22Rv1 (cell line): ENCODE results near the gene FSD1.
"Not testable (repeated sequence)": the region's sequence is repeated elsewhere in the genome, so short reads cannot be mapped to it uniquely, and the experiment has no call there.

ENCODE experiments used
- H3K27ac ChIP-seq: fragments of 450-650 bp; 2 replicates; pipeline ENCODE4 v1.5.1; 2017
- CTCF ChIP-seq: fragments of 450-650 bp; IDR thresholded peaks from 2 replicates; pipeline ENCODE4 v1.5.1; 2017; ENCODE audit warnings: mild to moderate bottlenecking
- ZFX ChIP-seq: fragments of 450-650 bp; IDR thresholded peaks from 2 replicates; pipeline ENCODE4 v1.6.1; 2017; ENCODE audit warnings: antibody characterized with exemption, borderline replicate concordance

The FSD1 gene

GRCh38 chr19:4342314-4342614 lies 37.9 kb downstream of the FSD1 start:
- peak overlapping the region; percentile 95 for H3K27ac ChIP-seq
- TF ChIP-seq ZFX: no peak

GRCh38 chr19:4342615-4343369 lies 38.4 kb downstream of the FSD1 start:
- TF ChIP-seq CTCF (peak; percentile 63), ZFX (no peak)
- H3K27ac ChIP-seq: peak overlapping the region; percentile 95

- H3K27ac ChIP-seq: peak within 1 kb of the TSS; percentile 95
- no peak for TF ChIP-seq ZFX
- TF ChIP-seq CTCF: no peak
These were observed 39.2 kb downstream of the FSD1 start, which contains the start of gene MPND for GRCh38 chr19:4343370-4344307. MPND (plus strand) TSS chr19:4343562; CDS start chr19:4343594, 32 bp downstream.

GRCh38 chr19:4345342-4346019 lies 41.1 kb downstream of the FSD1 start:
- no peak overlapping the region for H3K27ac ChIP-seq
- no peak for TF ChIP-seq CTCF

- H3K27ac ChIP-seq: no peak overlapping the region
- TF ChIP-seq ZFX: no peak
- no peak for TF ChIP-seq CTCF
These were observed 41.6 kb downstream of the FSD1 start for GRCh38 chr19:4346020-4346383.

GRCh38 chr19:4347521-4347920 lies 43.1 kb downstream of the FSD1 start:
- H3K27ac ChIP-seq: no peak overlapping the region
- TF ChIP-seq CTCF (no peak), ZFX (no peak)

GRCh38 chr19:4349225-4349624 lies 44.8 kb downstream of the FSD1 start:
- not testable (repeated sequence) for H3K27ac ChIP-seq

GRCh38 chr19:4350111-4350510 lies 45.7 kb downstream of the FSD1 start:
- no peak overlapping the region for H3K27ac ChIP-seq
- TF ChIP-seq ZFX (no peak), CTCF (no peak)
